SK-N-SH treated with all-trans-retinoic acid at 6 μM for 48 hours (cell line): ENCODE data around the gene MAPK12.

Experiments used
- ATAC-seq: fragments of 200-7000 bp; cut with Tn5 transposase; 3 replicates; pipeline ENCODE4 v1.9.1; 2020; ENCODE audit warnings: mild to moderate bottlenecking, moderate library complexity
- BACH2 ChIP-seq: fragments of 250-450 bp; sonication (Bioruptor Pico); IDR thresholded peaks from 2 replicates; pipeline ENCODE4 v1.9.0; 2021; ENCODE audit warnings: mild to moderate bottlenecking, borderline replicate concordance
- CSDC2 ChIP-seq: fragments of 250-450 bp; sonication (Bioruptor Pico); IDR thresholded peaks from 2 replicates; pipeline ENCODE4 v1.5.0; 2020; ENCODE audit warnings: mild to moderate bottlenecking, moderate library complexity
- CSRNP3 ChIP-seq: fragments of 250-450 bp; sonication (Bioruptor Pico); IDR thresholded peaks from 2 replicates; pipeline ENCODE4 v1.5.1; 2021; ENCODE audit warnings: mild to moderate bottlenecking, moderate library complexity
- GLIS3 ChIP-seq: fragments of 250-450 bp; sonication (Bioruptor Pico); IDR thresholded peaks from 2 replicates; pipeline ENCODE4 v1.5.0; 2020; ENCODE audit warnings: mild to moderate bottlenecking, moderate library complexity
- ISL1 ChIP-seq: fragments of 250-450 bp; sonication (Bioruptor Pico); IDR thresholded peaks from 2 replicates; pipeline ENCODE4 v2.1.2; 2022; ENCODE audit warnings: mild to moderate bottlenecking, moderate library complexity
- OSR1 ChIP-seq: fragments of 250-450 bp; sonication (Bioruptor Pico); IDR thresholded peaks from 2 replicates; pipeline ENCODE4 v1.8.0; 2022; ENCODE audit warnings: moderate library complexity, mild to moderate bottlenecking, inconsistent platforms
- RARB ChIP-seq: fragments of 250-450 bp; sonication (Bioruptor Pico); IDR thresholded peaks from 2 replicates; pipeline ENCODE4 v1.8.0; 2021; ENCODE audit warnings: mild to moderate bottlenecking, moderate library complexity
- SNAI2 ChIP-seq: fragments of 250-450 bp; sonication (Bioruptor Pico); IDR thresholded peaks from 2 replicates; pipeline ENCODE4 v1.5.0; 2020; ENCODE audit warnings: mild to moderate bottlenecking, moderate library complexity
- TCF4 ChIP-seq: fragments of 250-450 bp; sonication (Bioruptor Pico); IDR thresholded peaks from 2 replicates; pipeline ENCODE4 v1.8.0; 2021; ENCODE audit warnings: mild to moderate bottlenecking, moderate library complexity, borderline replicate concordance
- ZC3H10 ChIP-seq: fragments of 250-450 bp; sonication (Bioruptor Pico); IDR thresholded peaks from 2 replicates; pipeline ENCODE4 v1.5.1; 2021; ENCODE audit warnings: mild to moderate bottlenecking, moderate library complexity
- ZFP3 ChIP-seq: fragments of 250-450 bp; sonication (Bioruptor Pico); IDR thresholded peaks from 2 replicates; pipeline ENCODE4 v1.5.0; 2020; ENCODE audit warnings: mild to moderate bottlenecking, moderate library complexity
- ZFP30 ChIP-seq: fragments of 450-650 bp; formaldehyde crosslinking; IDR thresholded peaks from 2 replicates; pipeline ENCODE4 v1.5.0; 2022; ENCODE audit warnings: mild to moderate bottlenecking, moderate library complexity
- ZNF565 ChIP-seq: fragments of 450-650 bp; formaldehyde crosslinking; conservative IDR thresholded peaks from 2 replicates; pipeline ENCODE4 v1.5.0; 2020; ENCODE audit warnings: low read depth, mild to moderate bottlenecking, moderate library complexity
- ZNF70 ChIP-seq: fragments of 450-650 bp; formaldehyde crosslinking; IDR thresholded peaks from 2 replicates; pipeline ENCODE4 v1.5.0; 2020; ENCODE audit warnings: mild to moderate bottlenecking, moderate library complexity
- ZNF8 ChIP-seq: fragments of 450-650 bp; formaldehyde crosslinking; IDR thresholded peaks from 2 replicates; pipeline ENCODE4 v1.5.0; 2020; ENCODE audit warnings: mild to moderate bottlenecking, moderate library complexity
- TF ChIP-seq, protein P1 (sequence below): fragments of 250-450 bp; sonication (Bioruptor Pico); IDR thresholded peaks from 2 replicates; pipeline ENCODE4 v1.5.1; 2020; ENCODE audit warnings: low read depth, mild to moderate bottlenecking, moderate library complexity
- TF ChIP-seq, protein P2 (sequence below): fragments of 250-450 bp; sonication (Bioruptor Pico); IDR thresholded peaks from 2 replicates; pipeline ENCODE4 v1.8.0; 2021; ENCODE audit warnings: low read depth, mild to moderate bottlenecking, moderate library complexity, borderline replicate concordance
- TF ChIP-seq, protein P3 (sequence below): fragments of 250-450 bp; sonication (Bioruptor Pico); IDR thresholded peaks from 2 replicates; pipeline ENCODE4 v1.8.0; 2020; ENCODE audit warnings: mild to moderate bottlenecking, moderate library complexity, borderline replicate concordance

Gene MAPK12

DNA sequence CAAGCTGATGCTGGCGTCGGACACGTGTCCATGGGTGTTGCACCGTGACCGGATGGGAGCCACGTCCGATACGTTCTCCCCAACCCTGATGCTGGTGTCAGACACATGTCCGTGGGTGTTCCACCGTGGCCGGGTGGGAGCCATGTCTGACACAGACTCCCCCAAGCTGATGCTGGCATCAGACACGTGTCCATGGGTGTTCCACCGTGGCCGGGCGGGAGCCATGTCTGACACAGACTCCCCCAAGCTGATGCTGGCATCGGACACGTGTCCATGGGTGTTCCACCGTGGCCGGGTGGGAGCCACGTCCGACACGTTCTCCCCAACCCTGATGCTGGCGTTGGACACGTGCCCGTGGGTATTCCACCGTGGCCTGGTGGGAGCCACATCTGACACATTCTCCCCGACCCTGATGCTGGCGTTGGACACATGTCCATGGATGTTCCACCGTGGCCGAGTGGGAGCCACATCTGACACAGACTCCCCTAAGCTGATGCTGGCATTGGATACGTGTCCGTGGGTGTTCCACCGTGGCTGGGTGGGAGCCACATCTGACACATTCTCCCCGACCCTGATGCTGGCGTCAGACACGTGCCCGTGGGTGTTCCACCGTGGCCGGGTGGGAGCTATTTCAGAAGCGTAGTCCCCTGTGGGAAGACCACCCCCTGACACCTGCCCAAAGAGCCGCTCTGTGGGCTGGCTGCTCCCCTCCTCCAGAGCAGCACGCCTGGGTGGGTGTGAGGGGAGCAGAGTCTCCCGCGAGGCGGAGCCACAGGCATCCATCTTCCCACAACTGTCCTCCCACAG lies 40.7 kb downstream of the MAPK12 start:
- TF ChIP-seq TCF4: no peak
- TF ChIP-seq, protein P1, sequence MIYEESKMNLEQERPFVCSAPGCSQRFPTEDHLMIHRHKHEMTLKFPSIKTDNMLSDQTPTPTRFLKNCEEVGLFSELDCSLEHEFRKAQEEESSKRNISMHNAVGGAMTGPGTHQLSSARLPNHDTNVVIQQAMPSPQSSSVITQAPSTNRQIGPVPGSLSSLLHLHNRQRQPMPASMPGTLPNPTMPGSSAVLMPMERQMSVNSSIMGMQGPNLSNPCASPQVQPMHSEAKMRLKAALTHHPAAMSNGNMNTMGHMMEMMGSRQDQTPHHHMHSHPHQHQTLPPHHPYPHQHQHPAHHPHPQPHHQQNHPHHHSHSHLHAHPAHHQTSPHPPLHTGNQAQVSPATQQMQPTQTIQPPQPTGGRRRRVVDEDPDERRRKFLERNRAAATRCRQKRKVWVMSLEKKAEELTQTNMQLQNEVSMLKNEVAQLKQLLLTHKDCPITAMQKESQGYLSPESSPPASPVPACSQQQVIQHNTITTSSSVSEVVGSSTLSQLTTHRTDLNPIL (CRISPR knock-in tag): no peak
- TF ChIP-seq ZFP3: no peak
- no peak for TF ChIP-seq ZC3H10 (CRISPR knock-in tag)
- TF ChIP-seq, protein P2, sequence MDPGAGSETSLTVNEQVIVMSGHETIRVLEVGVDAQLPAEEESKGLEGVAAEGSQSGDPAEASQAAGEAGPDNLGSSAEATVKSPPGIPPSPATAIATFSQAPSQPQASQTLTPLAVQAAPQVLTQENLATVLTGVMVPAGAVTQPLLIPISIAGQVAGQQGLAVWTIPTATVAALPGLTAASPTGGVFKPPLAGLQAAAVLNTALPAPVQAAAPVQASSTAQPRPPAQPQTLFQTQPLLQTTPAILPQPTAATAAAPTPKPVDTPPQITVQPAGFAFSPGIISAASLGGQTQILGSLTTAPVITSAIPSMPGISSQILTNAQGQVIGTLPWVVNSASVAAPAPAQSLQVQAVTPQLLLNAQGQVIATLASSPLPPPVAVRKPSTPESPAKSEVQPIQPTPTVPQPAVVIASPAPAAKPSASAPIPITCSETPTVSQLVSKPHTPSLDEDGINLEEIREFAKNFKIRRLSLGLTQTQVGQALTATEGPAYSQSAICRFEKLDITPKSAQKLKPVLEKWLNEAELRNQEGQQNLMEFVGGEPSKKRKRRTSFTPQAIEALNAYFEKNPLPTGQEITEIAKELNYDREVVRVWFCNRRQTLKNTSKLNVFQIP (CRISPR knock-in tag): no peak
- TF ChIP-seq ISL1 (CRISPR knock-in tag): no peak
- TF ChIP-seq GLIS3 (CRISPR knock-in tag): no peak
- no peak for TF ChIP-seq ZNF70 (CRISPR knock-in tag)
- TF ChIP-seq OSR1 (CRISPR knock-in tag): no peak
- TF ChIP-seq ZNF8 (CRISPR knock-in tag): no peak
- TF ChIP-seq CSRNP3 (CRISPR knock-in tag): no peak
- ATAC-seq: no peak

DNA sequence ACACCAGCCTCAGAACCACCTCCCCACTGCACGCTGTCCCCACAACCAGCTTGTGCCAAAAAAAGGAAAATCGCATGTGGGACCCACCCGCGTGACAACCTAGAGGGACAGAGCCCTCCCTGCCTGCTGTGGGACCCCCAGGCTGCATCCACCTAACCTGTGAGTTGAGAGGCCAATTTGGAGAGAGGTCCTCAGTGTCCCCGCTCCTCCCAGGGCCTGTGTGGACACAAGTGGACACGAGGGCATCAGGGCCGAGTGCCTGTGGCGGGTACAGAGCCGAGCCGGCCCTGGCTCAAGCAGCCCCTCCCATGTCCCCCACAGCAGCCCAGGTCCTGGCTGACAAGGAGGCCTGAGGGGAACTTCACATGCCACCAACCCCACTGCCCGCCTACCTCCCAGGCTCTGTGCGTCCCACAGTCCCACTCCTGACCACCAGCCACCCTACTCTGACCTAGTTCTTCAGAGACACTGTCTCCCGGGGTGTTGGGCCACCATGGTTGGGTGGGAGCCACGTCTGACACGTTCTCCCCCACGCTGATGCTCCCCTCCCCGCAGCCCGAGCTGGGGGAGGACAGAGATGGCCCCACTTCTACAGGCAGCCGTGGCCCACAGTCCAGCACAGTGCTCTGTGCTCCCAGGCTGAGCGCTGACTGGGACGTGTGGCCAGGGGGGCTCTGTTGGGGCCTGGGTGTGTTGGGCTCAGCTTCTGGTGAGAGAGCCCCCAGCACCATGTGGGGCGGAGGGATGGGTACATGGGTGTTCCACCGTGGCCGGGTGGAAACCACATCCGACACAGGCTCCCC lies 41.5 kb downstream of the MAPK12 start:
- TF ChIP-seq RARB (CRISPR knock-in tag) (no peak), BACH2 (CRISPR knock-in tag) (no peak), ZNF565 (CRISPR knock-in tag) (no peak), SNAI2 (CRISPR knock-in tag) (no peak), ZFP30 (CRISPR knock-in tag) (no peak), ZNF70 (CRISPR knock-in tag) (no peak), ISL1 (CRISPR knock-in tag) (no peak), ZC3H10 (CRISPR knock-in tag) (no peak), CSDC2 (CRISPR knock-in tag) (no peak)
- TF ChIP-seq, protein P3, sequence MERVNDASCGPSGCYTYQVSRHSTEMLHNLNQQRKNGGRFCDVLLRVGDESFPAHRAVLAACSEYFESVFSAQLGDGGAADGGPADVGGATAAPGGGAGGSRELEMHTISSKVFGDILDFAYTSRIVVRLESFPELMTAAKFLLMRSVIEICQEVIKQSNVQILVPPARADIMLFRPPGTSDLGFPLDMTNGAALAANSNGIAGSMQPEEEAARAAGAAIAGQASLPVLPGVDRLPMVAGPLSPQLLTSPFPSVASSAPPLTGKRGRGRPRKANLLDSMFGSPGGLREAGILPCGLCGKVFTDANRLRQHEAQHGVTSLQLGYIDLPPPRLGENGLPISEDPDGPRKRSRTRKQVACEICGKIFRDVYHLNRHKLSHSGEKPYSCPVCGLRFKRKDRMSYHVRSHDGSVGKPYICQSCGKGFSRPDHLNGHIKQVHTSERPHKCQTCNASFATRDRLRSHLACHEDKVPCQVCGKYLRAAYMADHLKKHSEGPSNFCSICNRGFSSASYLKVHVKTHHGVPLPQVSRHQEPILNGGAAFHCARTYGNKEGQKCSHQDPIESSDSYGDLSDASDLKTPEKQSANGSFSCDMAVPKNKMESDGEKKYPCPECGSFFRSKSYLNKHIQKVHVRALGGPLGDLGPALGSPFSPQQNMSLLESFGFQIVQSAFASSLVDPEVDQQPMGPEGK: no peak
- no peak; the same call in 2 of the 3 replicates for ATAC-seq

DNA sequence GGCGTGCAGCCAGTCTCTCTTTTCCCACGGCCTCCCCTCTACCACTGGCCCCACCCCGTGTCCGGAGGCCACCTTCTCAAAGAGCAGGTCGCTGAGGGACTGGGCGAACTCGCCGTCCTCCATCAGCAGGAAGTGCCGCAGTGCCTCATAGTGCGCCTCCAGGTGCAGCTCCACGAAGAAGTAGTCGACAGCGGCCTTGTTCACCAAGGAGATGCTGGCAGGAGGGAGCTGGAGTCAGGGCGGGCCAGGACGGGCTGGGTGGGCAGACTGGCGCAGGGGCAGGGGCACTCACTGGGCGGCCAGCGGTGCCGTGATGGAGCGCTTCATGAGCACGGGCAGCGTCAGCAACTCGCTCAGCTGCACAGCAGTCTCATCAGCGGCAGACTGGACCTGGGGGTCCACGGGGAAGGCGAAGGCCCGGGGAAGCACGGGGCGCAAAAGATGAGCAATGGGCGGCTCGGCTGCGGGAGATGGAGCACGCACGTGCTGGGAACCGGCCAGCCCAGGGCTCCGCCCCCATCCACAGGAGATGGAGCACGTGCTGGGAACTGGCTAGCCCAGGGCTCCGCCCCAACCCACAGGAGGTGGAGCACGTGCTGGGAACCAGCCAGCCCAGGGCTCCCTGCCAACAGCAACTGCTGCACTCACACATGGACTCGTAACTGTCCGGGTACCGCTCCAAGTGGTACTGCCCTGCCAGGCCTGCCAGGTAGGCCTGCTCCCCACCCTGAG lies 42.3 kb downstream of the MAPK12 start:
- ATAC-seq: peak; percentile 66

More for the DNA sequence above, 42.3 kb downstream of the MAPK12 start:
- TF ChIP-seq, protein P1 (CRISPR knock-in tag): no peak
- no peak for TF ChIP-seq BACH2 (CRISPR knock-in tag)
